Endothelial cell of umbilical vein (primary cell): ENCODE results near the gene CCNJL.

ENCODE experiments used
- GATA2 ChIP-seq: IDR thresholded peaks from 2 replicates; pipeline ENCODE4 v1.7.0; 2011; ENCODE audit warnings: low read depth, mild to moderate bottlenecking, moderate library complexity, mixed read lengths, low read length; ENCODE audit not compliant: insufficient read length, insufficient read depth
- JUN ChIP-seq: IDR thresholded peaks from 2 replicates; pipeline ENCODE4 v1.6.1; 2011; ENCODE audit warnings: borderline replicate concordance, low read depth; ENCODE audit not compliant: insufficient read length, insufficient read depth
- POLR2A ChIP-seq: IDR thresholded peaks from 2 replicates; pipeline ENCODE4 v1.6.1; 2012; ENCODE audit warnings: low read depth, mild to moderate bottlenecking, control low read depth, low read length
- POLR2AphosphoS5 ChIP-seq: IDR thresholded peaks from 2 replicates; pipeline ENCODE4 v1.6.1; 2012; ENCODE audit warnings: low read depth, mild to moderate bottlenecking, control low read depth, low read length, moderate library complexity; ENCODE audit not compliant: insufficient read depth
- TF ChIP-seq, protein P1 (sequence below), 2 donors: IDR thresholded peaks; 1 replicate in 1 of 2; 2 replicates in 1 of 2; pipeline ENCODE4 v1.5.1; 2011; ENCODE audit warnings: low read length in 2 of 2, mild to moderate bottlenecking in 2 of 2, moderate library complexity in 2 of 2, control low read depth in 1 of 2, inconsistent platforms in 1 of 2, low read depth in 1 of 2; ENCODE audit not compliant: insufficient read depth in 1 of 2; ENCODE audit errors: extremely low read depth in 1 of 2
- TF ChIP-seq, protein P2 (sequence below): IDR thresholded peaks from 2 replicates; pipeline ENCODE4 v1.6.1; 2011; ENCODE audit not compliant: insufficient read depth, insufficient read length

DNA sequence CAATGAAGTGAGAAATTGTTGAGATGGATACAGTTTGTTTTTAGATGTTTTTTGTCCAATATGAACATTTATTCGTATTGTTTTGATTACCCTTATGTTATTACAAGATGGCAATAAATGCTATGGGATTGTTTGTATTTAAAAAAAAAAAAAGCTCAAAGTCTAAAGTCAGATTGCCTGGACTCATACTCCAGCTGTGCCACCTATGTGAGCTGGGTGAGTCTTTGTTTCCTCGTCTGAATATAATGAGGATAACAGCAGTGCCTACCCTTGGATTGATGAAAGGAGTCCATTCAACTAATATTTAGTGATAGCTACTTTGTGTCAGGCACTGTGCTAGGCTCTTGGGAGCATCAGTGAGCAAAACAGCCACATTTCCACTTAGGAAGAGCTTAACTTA is 14.6 kb upstream of the CCNJL start:
- TF ChIP-seq, protein P1, sequence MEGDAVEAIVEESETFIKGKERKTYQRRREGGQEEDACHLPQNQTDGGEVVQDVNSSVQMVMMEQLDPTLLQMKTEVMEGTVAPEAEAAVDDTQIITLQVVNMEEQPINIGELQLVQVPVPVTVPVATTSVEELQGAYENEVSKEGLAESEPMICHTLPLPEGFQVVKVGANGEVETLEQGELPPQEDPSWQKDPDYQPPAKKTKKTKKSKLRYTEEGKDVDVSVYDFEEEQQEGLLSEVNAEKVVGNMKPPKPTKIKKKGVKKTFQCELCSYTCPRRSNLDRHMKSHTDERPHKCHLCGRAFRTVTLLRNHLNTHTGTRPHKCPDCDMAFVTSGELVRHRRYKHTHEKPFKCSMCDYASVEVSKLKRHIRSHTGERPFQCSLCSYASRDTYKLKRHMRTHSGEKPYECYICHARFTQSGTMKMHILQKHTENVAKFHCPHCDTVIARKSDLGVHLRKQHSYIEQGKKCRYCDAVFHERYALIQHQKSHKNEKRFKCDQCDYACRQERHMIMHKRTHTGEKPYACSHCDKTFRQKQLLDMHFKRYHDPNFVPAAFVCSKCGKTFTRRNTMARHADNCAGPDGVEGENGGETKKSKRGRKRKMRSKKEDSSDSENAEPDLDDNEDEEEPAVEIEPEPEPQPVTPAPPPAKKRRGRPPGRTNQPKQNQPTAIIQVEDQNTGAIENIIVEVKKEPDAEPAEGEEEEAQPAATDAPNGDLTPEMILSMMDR (IDR thresholded peaks at IDR 0.05; ENCODE audit: extremely low read depth in 1 of 2, insufficient read depth in 1 of 2, low read depth in 1 of 2, low read length in 2 of 2), result no peak
- no peak for TF ChIP-seq POLR2A
- no peak for TF ChIP-seq JUN
- TF ChIP-seq, protein P2, sequence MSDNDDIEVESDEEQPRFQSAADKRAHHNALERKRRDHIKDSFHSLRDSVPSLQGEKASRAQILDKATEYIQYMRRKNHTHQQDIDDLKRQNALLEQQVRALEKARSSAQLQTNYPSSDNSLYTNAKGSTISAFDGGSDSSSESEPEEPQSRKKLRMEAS, result no peak
- no peak for TF ChIP-seq GATA2
- no peak for TF ChIP-seq POLR2AphosphoS5
